Right atrium auricular region (tissue), 2 donors: Measurements from ENCODE around the gene PARD3B. TPM values are rescaled to one million over a fixed set of nuclear protein-coding genes. Genes with fewer than 3 reads are reported as not detected.

Source experiments
- DNase-seq: peaks from one replicate; pipeline ENCODE4 v3.0.0-alpha.2; 2019; ENCODE audit warnings: low spot score
- H3K27ac ChIP-seq, 2 donors: fragments of 200-600 bp; sonication (generic); 1 replicate in 1 of 2; 2 replicates in 1 of 2; pipeline ENCODE4 v1.5.1; 2016 to 2019
- H3K27me3 ChIP-seq, 2 donors: fragments of 200-600 bp; sonication (generic); one replicate each; pipeline versions ENCODE4 v1.5.1 to v1.6.0; 2017 to 2019
- H3K36me3 ChIP-seq: fragments of 200-600 bp; sonication (generic); one replicate; pipeline ENCODE4 v1.5.1; 2016
- H3K4me1 ChIP-seq, 2 donors: fragments of 200-600 bp; sonication (generic); one replicate each; pipeline versions ENCODE4 v1.5.1 to v1.6.0; 2017 to 2019
- H3K4me3 ChIP-seq, 2 donors: fragments of 200-600 bp; sonication (generic); 1 replicate in 1 of 2; 2 replicates in 1 of 2; pipeline ENCODE4 v1.5.1; 2017 to 2019; ENCODE audit warnings: mild to moderate bottlenecking in 1 of 2, moderate library complexity in 1 of 2
- H3K9me3 ChIP-seq, 2 donors: fragments of 200-600 bp; sonication (generic); one replicate each; pipeline ENCODE4 v1.5.1; 2019
- total RNA-seq, 2 donors: library from RNA; depleted of rRNA; stranded (reverse); fragments of >200 nt; gene quantifications; one replicate each; pipeline ENCODE4 v1.1.0, GENCODE V29; 2016
- TF ChIP-seq, protein P1 (sequence below), 2 donors: fragments of 200-600 bp; sonication (generic); IDR thresholded peaks; one replicate each; pipeline ENCODE4 v1.5.1; 2019; ENCODE audit warnings: antibody characterized with exemption in 2 of 2

The PARD3B gene
- total RNA-seq, 2 donors from 2014 or later = 7.4 to 12.2 TPM

DNA sequence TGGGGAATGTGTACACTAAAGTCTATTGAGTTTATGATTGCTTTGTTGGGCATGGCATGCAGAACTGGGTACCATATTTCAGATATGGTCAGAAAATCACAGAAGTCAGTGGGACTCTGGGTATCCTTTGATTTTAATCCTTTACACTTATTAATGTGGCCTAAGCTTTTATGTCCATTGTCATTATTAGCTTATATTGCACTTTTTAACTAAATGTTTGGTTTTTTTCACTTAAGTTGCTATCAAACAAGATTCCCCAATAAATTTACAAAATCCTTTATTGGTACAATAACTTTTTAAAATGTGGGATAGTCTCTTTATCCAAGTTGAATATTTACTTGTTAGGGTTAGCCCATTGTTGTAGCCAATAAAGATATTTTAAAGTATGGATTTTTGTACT lies 902.9 kb downstream of the PARD3B start:
- Histone ChIP-seq H3K4me3 (no peak overlapping the region), H3K27ac (no peak overlapping the region), H3K9me3 (peaks cover 0 to 2% of the 10 kb centered on the region in 2 donors), H3K36me3 (no peaks in the 10 kb centered on the region), H3K4me1 (no peaks in the 10 kb centered on the region), H3K27me3 (no peaks in the 10 kb centered on the region)
- no peak for DNase-seq
- TF ChIP-seq, protein P1, sequence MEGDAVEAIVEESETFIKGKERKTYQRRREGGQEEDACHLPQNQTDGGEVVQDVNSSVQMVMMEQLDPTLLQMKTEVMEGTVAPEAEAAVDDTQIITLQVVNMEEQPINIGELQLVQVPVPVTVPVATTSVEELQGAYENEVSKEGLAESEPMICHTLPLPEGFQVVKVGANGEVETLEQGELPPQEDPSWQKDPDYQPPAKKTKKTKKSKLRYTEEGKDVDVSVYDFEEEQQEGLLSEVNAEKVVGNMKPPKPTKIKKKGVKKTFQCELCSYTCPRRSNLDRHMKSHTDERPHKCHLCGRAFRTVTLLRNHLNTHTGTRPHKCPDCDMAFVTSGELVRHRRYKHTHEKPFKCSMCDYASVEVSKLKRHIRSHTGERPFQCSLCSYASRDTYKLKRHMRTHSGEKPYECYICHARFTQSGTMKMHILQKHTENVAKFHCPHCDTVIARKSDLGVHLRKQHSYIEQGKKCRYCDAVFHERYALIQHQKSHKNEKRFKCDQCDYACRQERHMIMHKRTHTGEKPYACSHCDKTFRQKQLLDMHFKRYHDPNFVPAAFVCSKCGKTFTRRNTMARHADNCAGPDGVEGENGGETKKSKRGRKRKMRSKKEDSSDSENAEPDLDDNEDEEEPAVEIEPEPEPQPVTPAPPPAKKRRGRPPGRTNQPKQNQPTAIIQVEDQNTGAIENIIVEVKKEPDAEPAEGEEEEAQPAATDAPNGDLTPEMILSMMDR (IDR thresholded peaks at IDR 0.05) = no peak

DNA sequence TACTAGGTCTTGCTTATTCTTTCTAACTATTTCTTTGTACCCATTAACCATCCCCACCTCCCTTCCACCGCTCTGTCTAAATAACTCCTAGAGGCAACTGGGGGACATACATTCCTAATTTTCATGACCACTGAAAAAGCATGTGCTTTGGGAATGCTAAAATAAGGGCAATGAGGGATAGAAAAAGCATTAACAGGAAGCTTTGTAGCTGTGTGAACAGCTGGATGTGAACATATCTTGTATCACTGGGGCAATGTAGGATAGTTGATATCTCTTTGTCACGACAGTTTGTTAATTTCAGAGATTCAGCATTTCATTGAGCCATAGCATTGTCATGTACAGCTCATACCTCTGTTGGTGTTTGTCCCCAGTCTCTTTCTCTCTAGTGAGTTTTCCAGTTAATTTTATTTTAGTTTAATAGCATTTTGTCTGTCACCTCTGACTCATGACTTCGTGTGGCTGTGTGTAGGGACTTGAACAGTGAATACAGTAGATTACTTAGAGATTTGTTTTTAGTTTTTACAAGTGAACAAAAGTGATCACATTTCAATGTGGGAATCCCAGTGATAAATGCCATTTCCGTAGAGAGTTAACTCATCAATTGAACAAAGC lies 906.7 kb downstream of the PARD3B start:
- Histone ChIP-seq H3K9me3 (no peaks in the 10 kb centered on the region), H3K27ac (no peak overlapping the region), H3K4me1 (no peaks in the 10 kb centered on the region), H3K27me3 (no peaks in the 10 kb centered on the region), H3K4me3 (no peak overlapping the region), H3K36me3 (no peaks in the 10 kb centered on the region)
- no peak for DNase-seq
- TF ChIP-seq, protein P1 (IDR thresholded peaks at IDR 0.05) = no peak

DNA sequence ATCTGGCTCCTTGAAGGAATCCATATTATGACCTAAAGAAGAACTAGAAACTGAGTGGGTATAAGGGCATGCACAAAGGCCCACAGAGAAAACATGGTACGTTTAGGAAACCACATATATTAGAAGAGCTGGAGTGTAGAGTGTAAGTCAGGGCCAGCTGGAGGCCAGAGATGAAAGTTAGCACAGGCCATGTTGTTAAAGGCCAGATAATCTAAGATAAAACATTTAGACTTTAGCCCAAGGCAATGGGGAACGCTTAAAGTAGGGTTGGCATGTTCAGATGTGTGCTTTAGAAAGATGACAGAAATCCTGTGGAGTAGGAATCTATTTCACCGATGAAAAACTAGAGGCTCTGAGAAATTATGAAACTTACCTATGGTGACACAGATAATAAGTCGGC lies 907.9 kb downstream of the PARD3B start:
- Histone ChIP-seq H3K27ac (no peak overlapping the region), H3K27me3 (no peaks in the 10 kb centered on the region), H3K4me1 (no peaks in the 10 kb centered on the region), H3K9me3 (no peaks in the 10 kb centered on the region), H3K36me3 (no peaks in the 10 kb centered on the region), H3K4me3 (no peak overlapping the region)
- DNase-seq = no peak
- TF ChIP-seq, protein P1 (IDR thresholded peaks at IDR 0.05) = no peak

DNA sequence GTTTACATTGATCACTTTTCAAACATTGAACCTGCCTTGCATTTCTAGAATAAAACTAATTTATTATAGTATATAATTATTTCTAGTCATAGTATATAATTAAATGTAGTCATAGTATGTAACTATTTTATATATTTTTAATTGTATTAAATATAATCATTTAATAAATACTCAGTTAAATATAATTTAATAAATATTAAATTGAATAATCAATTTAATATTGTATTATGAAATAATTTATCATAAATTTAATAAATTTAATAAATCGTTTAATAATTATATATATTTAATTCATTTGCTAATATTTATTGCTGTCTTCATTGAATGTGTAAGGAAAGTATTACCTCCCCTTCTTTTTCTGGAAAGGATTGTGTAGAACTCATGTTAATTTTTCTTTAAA lies 911.4 kb downstream of the PARD3B start:
- DNase-seq = no peak
- Histone ChIP-seq H3K36me3 (no peaks in the 10 kb centered on the region), H3K4me3 (no peak overlapping the region), H3K27me3 (no peaks in the 10 kb centered on the region), H3K9me3 (no peaks in the 10 kb centered on the region), H3K27ac (no peak overlapping the region), H3K4me1 (no peaks in the 10 kb centered on the region)
- TF ChIP-seq, protein P1 (IDR thresholded peaks at IDR 0.05) = no peak

DNA sequence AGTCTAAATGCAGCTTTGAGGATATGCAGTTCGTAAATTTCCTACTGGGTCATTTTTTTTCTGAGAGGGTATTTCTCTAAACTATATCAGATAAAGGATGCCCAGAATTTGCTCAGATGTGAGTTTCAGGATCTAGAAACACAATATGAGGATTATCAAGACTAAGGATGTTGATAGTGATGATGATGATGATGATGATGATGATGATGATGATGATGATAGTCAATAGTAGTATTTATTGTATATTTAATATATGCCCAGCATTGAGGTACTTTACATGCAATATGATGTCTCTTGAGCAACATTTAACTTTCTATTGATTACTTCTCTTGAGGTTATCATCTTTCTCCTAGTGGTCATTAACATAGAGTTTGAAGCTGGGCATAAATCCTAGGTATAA lies 914.9 kb downstream of the PARD3B start:
- no peak overlapping the region for H3K27ac ChIP-seq

More for the DNA sequence above, 914.9 kb downstream of the PARD3B start:
- no peak overlapping the region for H3K4me3 ChIP-seq
- H3K27me3 ChIP-seq = no peaks in the 10 kb centered on the region
- no peaks in the 10 kb centered on the region for H3K36me3 ChIP-seq
- DNase-seq = no peak
- no peaks in the 10 kb centered on the region for H3K4me1 ChIP-seq
- TF ChIP-seq, protein P1 (IDR thresholded peaks at IDR 0.05) = no peak
- H3K9me3 ChIP-seq = no peaks in the 10 kb centered on the region
